ENCODE measurements around the gene CRACDL. TPM values are rescaled to one million over a fixed set of nuclear protein-coding genes. Genes with fewer than 3 reads are reported as not detected.

CRACDL gene
- polyA plus RNA-seq, 5 donors = 3.2 to 7.2 (median 5.3) TPM

GRCh38 chr2:98861601-98862000 lies 74.4 kb downstream of the CRACDL start:
- DNase-seq = no peak

GRCh38 chr2:98859323-98859722 lies 76.7 kb downstream of the CRACDL start:
- no peak for DNase-seq

GRCh38 chr2:98857001-98857400 lies 79.0 kb downstream of the CRACDL start:
- DNase-seq = no peak

GRCh38 chr2:98854682-98855081 lies 81.3 kb downstream of the CRACDL start:
- DNase-seq = no peak

- DNase-seq = no peak
Observed at GRCh38 chr2:98852932-98853331, 83.1 kb downstream of the CRACDL start.

GRCh38 chr2:98850074-98850473 lies 86.0 kb downstream of the CRACDL start:
- no peak for DNase-seq

- no peak for DNase-seq
Observed at GRCh38 chr2:98849113-98849512, 86.9 kb downstream of the CRACDL start.

- DNase-seq = no peak
Observed at GRCh38 chr2:98847853-98848252, 88.2 kb downstream of the CRACDL start.

GRCh38 chr2:98846041-98846440 lies 90.0 kb downstream of the CRACDL start:
- no peak for DNase-seq

GRCh38 chr2:98842136-98842535 lies 93.9 kb downstream of the CRACDL start:
- no peak for DNase-seq

GRCh38 chr2:98839292-98839691 lies 96.7 kb downstream of the CRACDL start:
- DNase-seq = no peak

- no peak for DNase-seq
Observed at GRCh38 chr2:98835831-98836385, 100.1 kb downstream of the CRACDL start.

- no peak for DNase-seq
Observed at GRCh38 chr2:98833917-98834263, 102.1 kb downstream of the CRACDL start.

GRCh38 chr2:98833172-98833916 lies 102.7 kb downstream of the CRACDL start:
- no peak for DNase-seq

GRCh38 chr2:98832172-98832571 lies 103.9 kb downstream of the CRACDL start:
- DNase-seq = no peak

- DNase-seq = no peak
Observed at GRCh38 chr2:98830571-98831145, 105.4 kb downstream of the CRACDL start.

GRCh38 chr2:98829581-98830270 lies 106.3 kb downstream of the CRACDL start:
- DNase-seq = no peak

- no peak for DNase-seq
Observed at GRCh38 chr2:98828793-98829371, 107.1 kb downstream of the CRACDL start.

GRCh38 chr2:98828369-98828744 lies 107.7 kb downstream of the CRACDL start:
- DNase-seq = no peak

GRCh38 chr2:98827625-98828368 lies 108.2 kb downstream of the CRACDL start:
- DNase-seq = no peak

- DNase-seq = no peak
Observed at GRCh38 chr2:98826856-98827255, 109.2 kb downstream of the CRACDL start.

- no peak for DNase-seq
Observed at GRCh38 chr2:98825858-98826257, 110.2 kb downstream of the CRACDL start.

Data from right lung (tissue), 5 donors.